8988T (cell line): ENCODE data around the gene OTX1.
"Not testable (repeated sequence)": the region's sequence is repeated elsewhere in the genome, so short reads cannot be mapped to it uniquely, and the experiment has no call there.

ENCODE experiments used
- DNase-seq: peaks from one replicate; pipeline ENCODE4 v3.0.0; 2011

Gene OTX1

DNA sequence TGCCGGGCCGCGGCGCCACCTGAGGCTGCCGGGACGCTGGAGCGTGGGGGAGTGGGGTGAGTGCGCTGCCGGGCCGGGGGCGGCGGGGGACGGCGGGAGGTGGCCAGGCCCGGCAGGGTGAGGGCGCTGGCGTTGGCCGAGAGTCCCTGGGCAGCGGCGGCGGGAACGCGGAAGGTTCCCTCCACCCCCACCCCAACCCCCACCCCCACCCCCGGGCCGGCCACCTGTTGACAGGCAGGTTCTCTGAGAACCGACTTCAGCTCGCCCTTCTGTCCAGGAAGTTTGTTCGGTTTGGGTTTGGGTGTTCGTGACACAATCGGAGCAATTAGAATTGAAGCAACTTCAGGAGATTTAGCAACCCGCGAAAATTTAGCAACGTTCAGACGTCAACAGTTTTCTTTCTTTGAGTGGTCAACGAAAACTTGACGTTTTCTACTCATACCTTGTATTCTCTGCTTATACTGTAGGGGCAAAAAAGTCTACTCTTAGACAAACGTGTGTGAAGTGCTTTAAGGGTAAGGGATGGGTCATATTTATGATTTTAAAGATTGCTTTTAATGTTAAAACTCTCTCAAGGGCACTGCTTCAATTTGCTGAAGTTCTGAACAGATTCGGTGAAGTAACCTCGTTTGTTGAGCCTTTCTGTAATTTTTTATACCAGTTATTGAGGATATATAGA lies 9.3 kb downstream of the OTX1 start:
- no peak for DNase-seq

DNA sequence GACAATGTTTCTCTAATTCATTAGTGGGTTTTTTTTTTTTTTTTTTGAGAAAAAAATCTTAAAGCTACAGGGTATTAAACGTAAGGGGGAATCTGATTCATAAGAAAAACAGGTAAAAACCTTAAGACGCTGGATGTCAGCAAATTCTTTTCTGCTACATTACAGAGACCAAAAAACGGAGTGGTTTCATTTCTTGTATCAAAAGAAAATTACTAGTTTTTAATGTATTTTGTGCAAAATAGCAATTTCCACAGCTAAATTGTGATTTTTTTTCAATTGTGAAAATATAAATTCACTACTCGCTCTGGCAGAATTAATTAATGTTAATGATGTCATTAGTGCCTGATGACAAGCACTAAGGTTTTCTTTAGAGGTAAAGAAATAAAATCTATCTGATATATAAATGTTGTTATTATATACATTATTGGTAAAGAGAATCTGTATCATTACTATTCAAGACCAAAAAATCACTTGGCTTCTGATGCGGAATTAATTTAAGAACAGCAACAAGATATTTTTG lies 9.9 kb downstream of the OTX1 start:
- DNase-seq: no peak

DNA sequence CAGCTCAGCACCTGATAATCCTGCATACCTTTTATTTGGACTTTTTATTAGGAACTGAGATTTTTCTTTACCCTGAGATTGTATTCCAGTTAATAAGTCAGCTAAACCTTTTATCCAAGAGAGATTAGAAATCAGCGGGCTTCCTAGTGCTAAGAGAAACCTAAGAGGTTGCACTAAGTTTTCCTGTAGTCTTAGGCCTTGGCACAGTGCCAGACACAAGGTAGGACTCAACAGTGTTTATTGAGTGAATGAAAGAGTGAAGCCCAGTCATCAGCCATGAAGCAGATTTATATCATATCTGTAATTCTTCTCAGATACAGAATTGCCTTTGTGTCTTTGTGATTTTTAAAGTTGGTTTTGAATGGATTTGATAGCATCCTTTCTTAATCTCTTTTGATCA lies 13.6 kb downstream of the OTX1 start:
- no peak for DNase-seq

DNA sequence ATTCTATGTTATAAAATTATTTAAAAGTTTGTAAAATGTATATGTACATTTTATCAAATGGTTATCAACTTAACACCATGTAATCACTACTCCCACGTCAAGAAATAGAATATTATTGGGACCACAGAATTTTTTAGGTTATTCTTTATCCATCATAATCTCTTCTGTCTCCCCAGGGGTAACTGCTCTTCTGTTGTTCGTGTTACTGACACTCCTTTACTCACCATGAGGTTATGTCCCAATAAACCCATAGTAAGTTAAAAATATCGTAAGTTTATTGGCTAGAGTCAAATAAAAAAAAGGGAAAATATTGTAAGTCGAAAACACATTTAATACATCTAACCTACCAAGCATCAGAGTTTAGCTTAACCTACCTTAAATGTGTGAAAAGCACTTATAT lies 14.0 kb downstream of the OTX1 start:
- DNase-seq: no peak

DNA sequence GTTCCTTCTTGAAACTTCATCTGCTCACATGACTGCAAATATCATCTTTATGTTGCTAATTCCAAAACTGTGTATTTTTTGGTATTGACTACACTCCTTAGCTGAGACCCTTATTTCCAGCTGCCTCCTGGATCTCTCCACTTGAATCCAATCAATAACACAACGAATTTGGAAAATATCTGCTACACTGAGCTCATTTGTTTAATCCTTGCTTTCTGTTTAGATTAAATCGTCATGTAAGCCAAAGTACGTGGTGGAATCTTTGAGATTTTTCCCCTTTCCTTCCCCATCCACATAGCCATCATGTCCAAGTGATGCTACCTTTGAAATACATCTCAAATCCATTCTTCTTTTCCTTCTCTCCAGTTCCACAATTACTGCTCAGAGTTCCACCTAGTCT lies 15.6 kb downstream of the OTX1 start:
- DNase-seq: no peak

DNA sequence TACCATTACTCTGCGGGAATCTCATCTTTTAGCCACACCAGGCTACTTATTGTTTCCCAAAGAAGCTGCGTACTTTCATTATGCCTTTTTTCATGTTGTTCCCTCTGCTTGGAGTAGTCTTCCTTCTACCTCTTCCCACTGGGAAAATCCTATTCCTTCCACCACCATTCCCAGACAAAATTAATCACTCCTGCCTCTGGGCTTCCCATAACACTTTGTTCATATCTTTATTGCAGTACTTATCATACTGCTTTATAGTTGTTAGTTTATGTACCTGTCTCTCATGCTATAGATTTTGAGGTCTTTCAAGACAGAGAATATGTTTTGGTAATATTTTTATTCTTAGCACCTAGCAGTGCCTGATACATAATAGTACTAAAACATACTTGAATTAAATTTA lies 16.2 kb downstream of the OTX1 start:
- no peak for DNase-seq

DNA sequence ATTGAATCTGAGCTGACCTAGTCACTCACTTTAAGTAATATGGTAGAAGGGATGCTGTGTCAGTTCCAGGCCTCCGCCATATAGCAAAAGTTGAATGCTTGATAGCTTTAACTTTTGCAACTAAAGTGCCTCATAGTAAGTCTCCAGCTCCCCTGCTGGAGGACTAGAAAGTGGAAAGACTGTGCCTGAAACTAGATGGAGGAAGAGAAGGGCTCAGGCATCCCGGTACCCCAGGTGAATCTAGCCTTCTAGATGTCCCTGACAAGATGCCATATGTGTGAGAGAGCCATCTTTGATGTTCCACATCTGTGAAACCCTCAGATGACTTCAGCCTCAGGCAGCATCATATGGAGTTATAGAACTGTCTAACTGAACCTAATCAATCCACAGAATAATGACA lies 21.0 kb downstream of the OTX1 start:
- DNase-seq: no peak

DNA sequence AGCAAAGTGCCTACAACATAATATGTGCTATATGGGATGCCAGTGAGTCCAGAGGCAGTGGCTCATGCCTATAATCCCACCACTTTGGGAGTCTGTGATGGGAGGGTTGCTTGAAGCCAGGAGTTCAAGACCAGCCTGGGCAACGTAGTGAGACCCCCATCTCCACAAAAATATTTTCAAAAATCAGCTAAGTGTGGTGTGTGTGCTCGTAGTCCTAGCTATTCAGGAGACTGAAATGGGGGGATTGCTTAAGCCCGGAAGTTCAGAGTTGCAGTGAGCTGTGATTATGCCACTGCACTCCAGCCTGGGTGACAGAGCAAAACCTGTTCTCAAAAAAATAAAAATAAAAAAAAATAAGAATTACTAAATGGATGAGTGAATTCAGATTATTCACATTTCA lies 23.4 kb downstream of the OTX1 start:
- DNase-seq: no peak

DNA sequence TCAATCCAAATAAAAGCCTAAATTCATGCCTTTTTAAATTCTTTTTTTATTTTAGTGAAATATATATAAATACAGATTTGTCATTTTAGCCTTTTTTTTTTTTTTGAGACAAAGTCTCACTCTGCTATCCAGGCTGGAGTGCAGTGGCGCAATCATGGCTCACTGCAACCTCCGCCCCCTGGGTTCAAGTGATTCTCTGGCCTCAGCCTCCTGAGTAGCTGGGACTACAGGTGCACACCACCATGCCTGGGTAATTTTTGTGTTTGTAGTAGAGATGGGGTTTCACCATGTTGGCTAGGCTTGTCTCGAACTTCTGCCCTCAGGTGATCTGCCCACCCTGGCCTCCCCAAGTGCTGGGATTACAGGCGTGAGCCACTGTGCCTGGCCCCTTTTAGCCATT lies 23.8 kb downstream of the OTX1 start:
- DNase-seq: not testable (repeated sequence)

DNA sequence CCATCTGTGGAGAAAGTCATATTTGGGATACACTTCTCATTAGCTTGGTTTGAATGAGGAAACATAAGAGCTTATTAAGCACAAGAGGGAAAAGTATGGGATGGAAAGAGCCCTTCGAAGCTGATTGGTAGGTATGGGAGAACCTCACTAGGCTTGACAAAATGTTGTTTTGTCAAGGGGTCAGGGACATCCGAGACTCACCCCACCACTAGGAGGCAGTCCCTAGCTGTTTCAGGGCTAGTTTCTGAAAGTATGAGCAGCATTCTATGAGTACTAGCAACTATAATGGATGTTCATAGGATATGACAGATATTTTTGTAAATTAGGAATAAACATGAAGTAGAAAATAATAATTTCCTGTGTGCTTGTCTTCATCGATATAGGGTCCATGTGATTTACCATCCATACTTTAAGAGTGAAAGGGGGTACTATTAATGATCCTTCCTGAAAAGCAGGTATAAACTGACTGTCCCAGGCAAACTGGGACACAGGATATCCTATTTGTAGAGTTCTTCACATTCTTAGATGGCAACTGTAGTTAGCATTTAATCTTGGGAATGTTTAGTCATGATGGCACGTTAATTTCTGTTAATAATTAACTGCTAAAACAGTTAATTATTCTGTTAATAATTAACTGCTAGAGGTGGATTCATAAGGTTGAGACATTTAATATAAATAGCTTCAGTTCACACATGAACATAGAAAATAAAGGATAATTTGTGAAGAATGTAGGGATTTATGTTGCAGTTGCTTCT lies 28.4 kb downstream of the OTX1 start:
- no peak for DNase-seq

DNA sequence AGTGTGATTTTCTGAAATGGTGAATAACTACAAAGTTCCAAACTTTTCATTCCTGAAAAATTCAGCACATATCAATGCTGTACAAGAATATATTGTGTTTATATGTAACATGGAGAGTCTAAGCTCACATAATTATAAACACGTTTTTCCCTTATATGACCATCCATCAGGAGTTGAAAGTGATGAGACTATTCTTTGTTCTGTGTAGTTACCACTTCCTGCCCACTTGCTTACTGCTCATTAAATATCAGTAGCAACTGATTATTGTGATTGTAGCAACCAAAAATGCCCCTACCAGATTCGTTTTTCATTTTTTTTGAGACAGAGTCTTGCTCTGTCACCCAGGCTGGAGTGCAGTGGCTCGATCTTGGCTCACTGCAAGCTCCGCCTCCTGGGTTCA lies 30.8 kb downstream of the OTX1 start:
- no peak for DNase-seq

DNA sequence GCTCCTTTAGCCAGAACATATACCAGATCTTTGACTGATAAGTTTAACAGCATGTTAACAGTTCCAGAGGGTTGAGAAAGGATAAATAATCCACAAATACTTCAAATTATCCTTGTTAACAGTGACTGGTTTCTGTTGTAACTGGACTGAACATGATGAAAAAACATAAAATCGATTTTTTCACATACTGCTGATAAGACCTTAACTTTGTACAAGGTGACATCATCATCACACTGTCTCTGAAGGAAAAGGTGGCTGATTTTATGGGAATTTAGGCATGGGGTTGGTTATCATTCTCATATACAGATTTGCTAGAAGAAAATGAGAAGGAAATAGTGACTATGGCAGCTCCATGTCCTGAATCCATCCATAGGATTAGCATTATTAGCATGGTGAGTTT lies 36.1 kb downstream of the OTX1 start:
- no peak for DNase-seq

DNA sequence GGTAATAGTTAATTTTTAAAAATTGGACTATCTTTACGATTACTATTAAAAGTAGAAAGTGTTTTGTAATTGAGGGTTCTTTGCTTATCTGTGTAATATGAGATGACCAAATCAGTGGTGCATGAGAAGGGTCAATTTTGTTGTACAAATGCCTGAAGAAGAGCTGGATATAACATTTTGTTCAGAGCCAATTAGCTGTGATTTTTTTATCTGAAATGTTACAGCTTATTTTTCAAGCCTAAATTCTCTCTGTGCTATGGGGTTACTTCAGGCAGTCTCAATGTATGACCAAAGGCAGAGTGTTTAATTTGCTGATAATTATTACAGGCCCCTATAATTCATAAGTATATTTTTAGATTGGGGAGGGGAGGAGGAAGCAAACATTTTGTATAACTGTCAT lies 41.8 kb downstream of the OTX1 start:
- no peak for DNase-seq

DNA sequence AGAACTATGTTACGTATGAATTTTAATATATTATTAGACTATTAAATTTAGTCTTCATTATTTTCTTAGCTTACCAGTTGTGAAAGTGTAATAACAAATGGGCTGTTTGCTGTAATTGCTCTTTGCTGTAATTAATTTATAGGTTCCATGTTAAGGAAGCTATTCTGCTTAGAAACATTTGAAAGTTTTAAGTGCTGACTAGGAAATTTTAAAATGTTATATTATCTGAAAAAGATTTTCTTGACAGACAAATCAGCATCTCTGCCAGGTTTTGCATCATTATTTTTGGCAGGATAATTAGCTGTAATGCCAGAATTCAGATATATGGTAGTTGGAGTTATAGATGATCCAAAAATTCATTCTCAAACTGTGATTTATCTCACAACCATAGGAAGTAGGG lies 42.2 kb downstream of the OTX1 start:
- no peak for DNase-seq

DNA sequence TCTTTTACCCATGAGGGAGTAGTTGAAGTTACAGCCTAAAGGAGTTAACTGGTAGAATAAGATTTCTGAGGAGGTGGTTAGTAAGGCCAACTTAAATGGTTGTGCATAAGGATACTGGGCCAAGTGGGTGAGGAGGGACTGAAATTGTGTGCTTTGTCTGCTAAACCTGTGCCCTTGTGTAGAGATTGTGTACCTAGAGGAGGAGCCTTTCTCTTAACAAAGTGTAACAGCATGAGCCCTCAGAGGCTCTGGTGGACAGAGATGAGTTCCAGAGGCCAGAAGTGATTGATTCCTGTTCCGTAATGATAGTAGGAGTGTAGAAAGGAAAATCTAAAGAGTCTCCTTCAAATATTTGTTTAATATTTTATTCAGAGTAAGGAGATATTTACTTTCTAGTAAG lies 42.9 kb downstream of the OTX1 start:
- DNase-seq: no peak

DNA sequence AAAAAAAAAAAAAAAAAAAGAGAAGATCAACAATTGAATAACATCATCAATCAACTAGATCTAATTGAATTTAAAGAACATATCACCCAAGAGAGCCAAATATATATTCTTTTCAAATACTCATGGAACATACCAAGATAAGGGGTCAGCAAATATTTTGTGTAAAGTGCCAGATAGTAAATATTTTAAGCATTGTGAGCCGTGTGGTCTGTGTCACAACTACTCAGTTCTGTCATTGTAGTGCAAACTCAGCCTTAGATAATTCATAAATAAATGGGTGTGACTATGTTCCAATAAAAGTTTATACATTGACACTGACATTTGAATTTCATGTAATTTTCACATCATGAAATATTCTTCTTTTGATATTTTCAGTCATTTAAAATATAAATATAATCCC lies 45.9 kb downstream of the OTX1 start:
- DNase-seq: no peak

DNA sequence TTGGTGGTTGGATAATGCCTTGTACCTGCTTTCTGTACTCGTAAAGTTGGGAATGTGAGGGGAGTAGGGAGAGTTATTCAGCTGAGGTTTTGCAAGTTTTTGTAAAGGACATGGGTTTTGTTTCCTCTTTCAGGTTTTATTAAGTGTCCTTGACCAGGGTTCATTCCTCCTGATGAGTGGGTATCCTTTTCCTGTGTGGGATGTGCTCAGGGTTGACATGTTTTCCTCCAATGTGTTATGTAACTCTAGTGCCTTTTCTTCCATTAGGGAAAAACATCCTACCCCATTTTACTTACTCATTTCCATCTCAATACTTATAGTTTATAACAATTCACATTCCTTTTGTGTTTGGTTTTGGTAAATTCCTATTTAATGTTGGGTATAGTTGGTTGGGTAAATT lies 48.4 kb downstream of the OTX1 start:
- no peak for DNase-seq

DNA sequence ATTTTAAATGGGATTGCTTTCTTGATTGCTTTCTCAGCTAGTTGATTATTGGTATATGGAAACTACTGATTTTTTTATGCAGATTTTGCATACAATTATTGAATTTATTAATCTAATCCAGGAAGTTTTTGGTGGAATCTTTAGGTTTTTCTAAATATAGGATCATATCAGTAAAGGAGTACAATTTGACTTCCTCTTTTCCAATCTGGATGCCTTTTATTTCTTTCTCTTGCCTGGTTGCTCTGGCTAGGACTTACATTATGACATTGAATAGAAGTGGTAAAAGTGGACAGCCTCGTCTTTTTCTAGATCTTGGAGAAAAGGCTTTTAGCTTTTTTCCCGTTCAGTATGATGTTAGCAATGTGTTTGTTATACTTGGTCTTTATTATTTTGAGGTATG lies 51.3 kb downstream of the OTX1 start:
- DNase-seq: no peak

DNA sequence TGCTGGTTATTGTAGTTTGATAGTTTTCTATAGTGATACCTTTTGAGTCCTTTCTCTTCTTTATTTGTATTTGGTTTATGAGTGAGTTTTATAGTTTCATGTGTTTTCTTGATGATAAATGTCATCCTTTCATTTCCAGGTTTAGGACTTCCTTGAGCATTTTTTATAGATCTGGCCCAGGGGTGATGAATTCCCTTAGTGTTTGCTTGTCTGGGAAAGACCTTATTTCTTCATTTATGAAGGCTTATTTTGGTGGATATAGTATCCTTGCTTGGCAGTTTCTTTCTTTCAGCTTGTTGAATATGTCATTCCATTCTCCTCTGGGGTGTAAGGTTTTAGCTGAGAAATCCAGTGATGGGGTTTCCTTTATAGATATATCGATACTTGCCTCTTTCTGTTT lies 53.9 kb downstream of the OTX1 start:
- no peak for DNase-seq
